Body of pancreas (tissue), 4 donors: ENCODE data around the gene SORCS2. TPM values are rescaled to one million over a fixed set of nuclear protein-coding genes. Genes with fewer than 3 reads are reported as not detected.

Source experiments
- ATAC-seq: fragments of 150-250 bp; one replicate; pipeline ENCODE4 v1.9.1; 2016
- DNase-seq, 4 donors: peaks; one replicate each; pipeline ENCODE4 v3.0.0-alpha.2; 2019
- H3K27ac ChIP-seq, 4 donors: fragments of 200-600 bp; sonication (generic); 1 replicate in 3 of 4; 2 replicates in 1 of 4; pipeline versions ENCODE4 v1.5.1 to v1.6.1; 2016 to 2019; ENCODE audit warnings: mild to moderate bottlenecking in 1 of 4, mixed read lengths in 1 of 4, moderate library complexity in 1 of 4
- H3K27me3 ChIP-seq, 2 donors: fragments of 200-600 bp; sonication (generic); one replicate each; pipeline ENCODE4 v1.6.0; 2016; ENCODE audit warnings: mild to moderate bottlenecking in 1 of 2
- H3K36me3 ChIP-seq, 2 donors: fragments of 200-600 bp; sonication (generic); replicated peaks in 1 of 2; 2 replicates each; pipeline ENCODE4 v1.5.1; 2016; ENCODE audit warnings: low read depth in 2 of 2; ENCODE audit not compliant: insufficient read depth in 1 of 2
- H3K4me1 ChIP-seq: fragments of 200-600 bp; sonication (generic); one replicate; pipeline ENCODE4 v1.6.0; 2016
- H3K4me3 ChIP-seq, 2 donors: fragments of 200-600 bp; sonication (generic); 1 replicate in 1 of 2; 2 replicates in 1 of 2; pipeline ENCODE4 v1.5.1; 2016 to 2019
- H3K9me3 ChIP-seq, 3 donors: fragments of 200-600 bp; sonication (generic); 1 replicate in 2 of 3; 2 replicates in 1 of 3; pipeline ENCODE4 v1.5.1; 2016
- CTCF ChIP-seq, 7 experiments: fragments of 450-650 bp in 4 of 7; fragments of 200-600 bp in 3 of 7; sonication (generic) in 3 of 7; IDR thresholded peaks; one replicate each; pipeline ENCODE4 v1.5.1; 2016 to 2019; ENCODE audit warnings: antibody characterized with exemption in 7 of 7
- POLR2A ChIP-seq, 3 donors: fragments of 450-650 bp; IDR thresholded peaks; one replicate each; pipeline ENCODE4 v1.6.1; 2016; ENCODE audit warnings: antibody characterized with exemption in 3 of 3, mild to moderate bottlenecking in 2 of 3
- WGBS, 2 donors: methylation state at CpG; one replicate each; pipeline ENCODE4 v1.1.5; 2017; 5-methylcytosine and 5-hydroxymethylcytosine counted together
- intact Hi-C: fragments of 100-400 bp; cut with DNase I; formaldehyde crosslinking; loops from one replicate; pipeline ENCODE4 v1.15.1; 2023
- total RNA-seq, 2 donors: library from RNA; depleted of rRNA; stranded (reverse); fragments of >200 nt; gene quantifications; one replicate each; pipeline ENCODE4 v1.1.0, GENCODE V29; 2016

The SORCS2 gene
- total RNA-seq, 2 donors from 2014 or later = 0.26 to 0.33 TPM

- H3K27me3 ChIP-seq = no peaks in the 10 kb centered on the region
- no peak overlapping the region for H3K27ac ChIP-seq
- ATAC-seq (peak; percentile 51), DNase-seq (peak in 3 of 4 donors; percentile 17 to 52 (median 31))
- H3K36me3 ChIP-seq = no peaks in the 10 kb centered on the region
- no peak overlapping the region for H3K4me3 ChIP-seq
- WGBS, 2 donors = 27 to 38% methylated on average over 6 to 8 of the region's 8 CpGs
- intact Hi-C loops = no loop called here
- no peaks in the 10 kb centered on the region for H3K9me3 ChIP-seq
- TF ChIP-seq POLR2A (IDR thresholded peaks at IDR 0.05) (no peak), CTCF (IDR thresholded peaks at IDR 0.05) (no peak)
- H3K4me1 ChIP-seq = no peaks in the 10 kb centered on the region
Observed at GRCh38 chr4:7699031-7699430, 506.7 kb downstream of the SORCS2 start.

- ATAC-seq (no peak), DNase-seq (no peak)
- WGBS, 2 donors = 36 to 48% methylated on average over 8 to 10 of the region's 10 CpGs
- intact Hi-C loops = no loop called here
- H3K4me3 ChIP-seq = no peak overlapping the region
- H3K4me1 ChIP-seq = no peaks in the 10 kb centered on the region
- no peaks in the 10 kb centered on the region for H3K27me3 ChIP-seq
- H3K27ac ChIP-seq = no peak overlapping the region
- no peak for TF ChIP-seq POLR2A (IDR thresholded peaks at IDR 0.05)
- no peak for TF ChIP-seq CTCF (IDR thresholded peaks at IDR 0.05)
- no peaks in the 10 kb centered on the region for H3K9me3 ChIP-seq
- no peaks in the 10 kb centered on the region for H3K36me3 ChIP-seq
Observed at GRCh38 chr4:7699825-7700224, 507.5 kb downstream of the SORCS2 start.

- Histone ChIP-seq H3K36me3 (no peaks in the 10 kb centered on the region), H3K4me1 (no peaks in the 10 kb centered on the region), H3K27me3 (no peaks in the 10 kb centered on the region), H3K9me3 (no peaks in the 10 kb centered on the region), H3K27ac (no peak overlapping the region), H3K4me3 (no peak overlapping the region)
- no peak for ATAC-seq
- DNase-seq = no peak
- no peak for TF ChIP-seq POLR2A (IDR thresholded peaks at IDR 0.05)
- TF ChIP-seq CTCF (IDR thresholded peaks at IDR 0.05) = no peak
- WGBS, 2 donors = 35 to 54% methylated on average over 5 to 9 of the region's 9 CpGs
- intact Hi-C loops = no loop called here
Observed at GRCh38 chr4:7700665-7701064, 508.3 kb downstream of the SORCS2 start.

- Histone ChIP-seq H3K36me3 (no peaks in the 10 kb centered on the region), H3K27me3 (no peaks in the 10 kb centered on the region), H3K4me3 (no peak overlapping the region), H3K9me3 (no peaks in the 10 kb centered on the region), H3K27ac (no peak overlapping the region), H3K4me1 (no peaks in the 10 kb centered on the region)
- intact Hi-C loops = no loop called here
- ATAC-seq (no peak), DNase-seq (no peak)
- WGBS, 2 donors = 67 to 81% methylated on average over 7 to 18 of the region's 19 CpGs
- TF ChIP-seq CTCF (IDR thresholded peaks at IDR 0.05) (no peak), POLR2A (IDR thresholded peaks at IDR 0.05) (no peak)
Observed at GRCh38 chr4:7701866-7702649, 509.7 kb downstream of the SORCS2 start.

GRCh38 chr4:7703688-7704087 lies 511.4 kb downstream of the SORCS2 start:
- no peak overlapping the region for H3K27ac ChIP-seq
- H3K36me3 ChIP-seq = no peaks in the 10 kb centered on the region
- no peak for ATAC-seq
- intact Hi-C loops = no loop called here
- no peak overlapping the region for H3K4me3 ChIP-seq
- WGBS, 2 donors = 63 to 71% methylated on average over 8 of the region's 8 CpGs
- no peaks in the 10 kb centered on the region for H3K9me3 ChIP-seq
- no peaks in the 10 kb centered on the region for H3K4me1 ChIP-seq
- DNase-seq = no peak
- TF ChIP-seq POLR2A (IDR thresholded peaks at IDR 0.05) (no peak), CTCF (IDR thresholded peaks at IDR 0.05) (no peak)
- no peaks in the 10 kb centered on the region for H3K27me3 ChIP-seq
